GM10248 (cell line): Measurements from ENCODE around the gene ID4.
"Not testable (repeated sequence)": the region's sequence is repeated elsewhere in the genome, so short reads cannot be mapped to it uniquely, and the experiment has no call there.

Experiments used
- CTCF ChIA-PET: fragments of 300-600 bp; sonication (Branson Sonifier 250); formaldehyde crosslinking; extraction: SDS; loops from one replicate; lab custom pipeline; 2021; ENCODE audit warnings: antibody characterized with exemption; lab: Yijun Ruan, JAX
- POLR2A ChIA-PET: fragments of 350-650 bp; sonication (Branson Sonifier 250); formaldehyde crosslinking; extraction: SDS; loops from one replicate; lab custom pipeline; 2020; ENCODE audit warnings: antibody characterized with exemption; lab: Yijun Ruan, JAX
- DNase-seq: peaks from one replicate; pipeline ENCODE4 v3.0.0; 2012; ENCODE audit errors: extremely low spot score
- TF ChIP-seq, protein P1 (sequence below): IDR thresholded peaks from 2 replicates; pipeline ENCODE4 v1.5.1; 2012; ENCODE audit warnings: mild to moderate bottlenecking, low read depth; ENCODE audit errors: extremely low read depth, missing control alignments, control extremely low read depth

The ID4 gene

DNA sequence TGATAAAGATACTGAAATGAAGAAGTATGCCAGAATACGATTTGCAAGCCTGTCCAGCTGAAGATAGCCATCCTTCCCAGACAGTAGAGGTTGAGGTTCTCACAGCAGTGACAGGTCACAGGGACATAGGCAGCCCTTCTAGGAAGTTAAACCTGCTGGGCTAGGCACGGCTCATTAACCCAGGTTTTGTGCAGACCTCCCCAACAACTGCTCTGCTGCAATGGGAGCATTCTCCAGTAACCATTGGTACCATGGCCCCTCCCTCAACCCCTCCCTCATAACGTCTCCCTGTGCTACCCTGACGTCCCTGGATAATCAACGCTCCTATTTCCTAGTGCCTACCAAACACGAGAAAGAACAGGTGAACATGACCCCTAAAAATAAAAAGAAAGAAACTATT is 15.8 kb downstream of the ID4 start:
- TF ChIP-seq, protein P1, sequence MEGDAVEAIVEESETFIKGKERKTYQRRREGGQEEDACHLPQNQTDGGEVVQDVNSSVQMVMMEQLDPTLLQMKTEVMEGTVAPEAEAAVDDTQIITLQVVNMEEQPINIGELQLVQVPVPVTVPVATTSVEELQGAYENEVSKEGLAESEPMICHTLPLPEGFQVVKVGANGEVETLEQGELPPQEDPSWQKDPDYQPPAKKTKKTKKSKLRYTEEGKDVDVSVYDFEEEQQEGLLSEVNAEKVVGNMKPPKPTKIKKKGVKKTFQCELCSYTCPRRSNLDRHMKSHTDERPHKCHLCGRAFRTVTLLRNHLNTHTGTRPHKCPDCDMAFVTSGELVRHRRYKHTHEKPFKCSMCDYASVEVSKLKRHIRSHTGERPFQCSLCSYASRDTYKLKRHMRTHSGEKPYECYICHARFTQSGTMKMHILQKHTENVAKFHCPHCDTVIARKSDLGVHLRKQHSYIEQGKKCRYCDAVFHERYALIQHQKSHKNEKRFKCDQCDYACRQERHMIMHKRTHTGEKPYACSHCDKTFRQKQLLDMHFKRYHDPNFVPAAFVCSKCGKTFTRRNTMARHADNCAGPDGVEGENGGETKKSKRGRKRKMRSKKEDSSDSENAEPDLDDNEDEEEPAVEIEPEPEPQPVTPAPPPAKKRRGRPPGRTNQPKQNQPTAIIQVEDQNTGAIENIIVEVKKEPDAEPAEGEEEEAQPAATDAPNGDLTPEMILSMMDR: no peak
- DNase-seq: no peak
- ChIA-PET CTCF (interaction anchor here (0.9 kb wide), 1 partner anchor 10 kb away, joined by 3 read pairs; no protein-coding TSS in a partner anchor), POLR2A (no interaction called here)

DNA sequence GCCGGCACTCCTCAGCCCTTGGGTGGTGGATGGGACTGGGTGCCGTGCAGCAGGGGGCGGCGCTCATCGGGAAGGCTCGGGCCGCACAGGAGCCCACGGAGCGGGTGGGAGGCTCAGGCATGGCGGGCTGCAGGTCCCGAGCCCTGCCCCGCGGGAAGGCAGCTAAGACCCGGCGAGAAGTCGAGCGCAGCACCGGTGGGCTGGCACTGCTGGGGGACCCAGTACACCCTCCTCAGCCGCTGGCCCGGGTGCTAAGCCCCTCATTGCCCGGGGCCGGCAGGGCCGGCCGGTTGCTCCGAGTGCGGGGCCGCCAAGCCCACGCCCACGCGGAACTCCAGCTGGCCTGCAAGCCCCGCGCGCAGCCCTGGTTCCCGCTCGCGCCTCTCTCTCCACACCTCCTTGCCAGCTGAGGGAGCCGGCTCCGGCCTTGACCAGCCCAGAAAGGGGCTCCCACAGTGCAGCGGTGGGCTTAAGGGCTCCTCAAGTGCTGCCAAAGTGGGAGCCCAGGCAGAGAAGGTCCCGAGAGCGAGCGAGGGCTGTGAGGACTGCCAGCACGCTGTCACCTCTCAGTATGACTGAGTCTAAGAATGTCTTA is 17.3 kb downstream of the ID4 start:
- DNase-seq, POLR2A ChIA-PET, CTCF ChIA-PET: not testable (repeated sequence)

DNA sequence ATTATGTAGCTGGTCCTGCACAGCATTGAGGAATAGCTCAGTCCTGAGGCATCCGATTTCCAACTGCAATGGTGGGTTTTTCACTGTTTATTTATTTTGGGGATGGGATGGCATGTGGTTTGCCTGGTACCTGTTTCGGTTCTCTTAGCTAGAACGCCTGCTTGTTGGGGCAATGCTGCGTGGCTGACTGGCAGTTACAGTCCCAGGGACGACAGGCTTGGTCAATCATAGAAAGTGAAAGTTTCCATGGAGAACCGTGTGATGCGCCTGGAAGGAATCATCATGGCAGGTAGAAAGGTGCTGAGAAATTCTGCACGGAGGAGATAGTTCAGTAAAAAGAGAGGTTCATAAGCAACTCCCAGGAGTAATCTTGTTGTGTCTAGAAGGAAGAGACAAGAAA is 18.4 kb downstream of the ID4 start:
- CTCF ChIA-PET: no interaction called here
- POLR2A ChIA-PET: no interaction called here
- TF ChIP-seq, protein P1: no peak
- DNase-seq: no peak

DNA sequence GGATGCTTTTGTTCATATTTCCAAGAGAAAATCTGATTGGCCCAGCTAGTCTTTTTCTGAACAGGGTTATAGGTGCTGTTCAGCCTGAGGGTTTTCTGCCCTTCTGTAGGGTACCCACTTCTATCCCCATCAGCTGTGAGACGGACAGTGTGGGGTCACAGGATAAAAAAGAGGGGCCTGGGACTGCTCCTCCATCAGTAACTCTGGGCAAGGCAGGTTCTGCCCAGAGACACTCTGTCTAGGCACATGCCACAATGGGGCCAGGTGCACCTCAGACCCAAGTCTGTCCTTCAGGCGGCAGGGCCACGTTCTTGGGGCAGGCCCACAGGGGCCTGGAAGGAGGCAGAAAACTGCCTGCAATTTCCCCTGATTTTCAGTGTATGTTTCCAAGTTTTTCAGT is 20.0 kb downstream of the ID4 start:
- TF ChIP-seq, protein P1: no peak
- ChIA-PET CTCF (no interaction called here), POLR2A (no interaction called here)
- DNase-seq: no peak

DNA sequence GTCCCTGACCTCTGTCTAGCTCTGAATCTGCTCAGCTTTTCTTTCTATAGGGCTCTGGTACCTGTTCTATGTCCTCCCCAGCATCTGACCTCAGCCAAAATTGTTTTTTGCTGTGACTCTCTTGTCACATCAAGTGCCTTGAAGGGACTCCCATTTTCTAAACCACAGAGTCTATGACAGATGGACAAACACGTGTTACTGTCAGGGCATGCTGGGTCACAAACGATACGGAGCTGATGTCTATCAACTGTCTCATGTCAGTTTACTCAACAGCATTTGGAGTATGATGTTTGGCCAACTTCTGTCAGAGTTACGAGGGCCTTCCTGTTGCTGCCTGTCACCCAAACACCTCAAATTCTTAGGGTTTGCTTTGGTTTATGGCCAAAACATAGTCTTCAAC is 20.5 kb downstream of the ID4 start:
- CTCF ChIA-PET: no interaction called here
- DNase-seq: no peak
- TF ChIP-seq, protein P1: no peak
- POLR2A ChIA-PET: no interaction called here

DNA sequence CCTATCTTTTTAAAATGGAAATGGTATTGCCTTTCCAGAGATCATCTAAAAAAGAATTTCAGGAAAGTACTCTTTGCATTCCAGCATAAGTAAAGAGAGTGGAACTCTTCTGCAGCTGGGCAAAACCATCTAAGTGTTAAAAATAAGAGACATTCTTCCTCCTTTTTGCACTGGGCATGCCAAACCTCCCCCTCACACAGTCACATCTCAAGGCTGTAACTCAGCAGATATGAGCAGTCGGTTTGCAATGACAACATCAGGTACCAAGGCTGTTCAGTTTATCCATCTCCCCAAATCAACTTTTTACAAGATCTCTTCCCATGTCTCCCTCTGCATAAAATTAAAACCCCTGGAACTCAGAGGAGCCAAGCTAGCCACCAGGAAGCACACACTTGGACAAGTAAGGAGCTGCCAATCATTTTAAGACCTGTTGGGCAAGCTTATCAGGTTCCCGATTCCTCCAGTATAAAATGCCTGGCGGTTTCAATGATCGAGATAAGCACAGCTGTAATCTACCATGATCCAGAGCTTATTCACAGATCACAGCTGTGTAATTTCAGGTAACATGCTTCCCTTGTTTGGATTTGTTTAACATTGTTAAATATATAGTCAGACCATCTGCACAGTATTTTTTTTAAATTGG is 23.2 kb downstream of the ID4 start:
- POLR2A ChIA-PET: no interaction called here
- TF ChIP-seq, protein P1: no peak
- no peak for DNase-seq
- CTCF ChIA-PET: interaction anchor here (1.2 to 2.0 kb wide), 2 partner anchors 14 to 29 kb away, joined by 3 to 8 read pairs; no protein-coding TSS in a partner anchor

DNA sequence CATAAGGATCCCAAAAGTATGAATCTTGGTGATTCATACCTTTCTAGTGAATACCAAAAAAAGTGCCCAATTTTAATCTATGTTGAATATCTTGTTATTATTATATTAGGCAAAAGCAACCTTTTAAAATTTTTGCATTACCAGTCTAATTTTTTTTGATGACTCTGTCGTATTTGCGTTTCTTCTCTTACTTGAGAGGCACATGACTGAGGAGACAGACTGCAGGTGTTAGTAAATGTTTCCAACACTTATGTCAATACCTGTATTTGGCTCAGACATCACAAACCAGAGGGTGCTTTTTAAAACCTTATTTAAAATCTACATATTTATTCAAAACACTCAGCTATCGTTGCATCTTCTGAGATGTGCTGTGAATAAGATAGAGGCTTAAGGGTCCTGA is 27.1 kb downstream of the ID4 start:
- ChIA-PET CTCF (no interaction called here), POLR2A (no interaction called here)
- no peak for DNase-seq
- TF ChIP-seq, protein P1: no peak
